Measurements from ENCODE around the gene MAP3K13.
"Not testable (repeated sequence)": the region's sequence is repeated elsewhere in the genome, so short reads cannot be mapped to it uniquely, and the experiment has no call there.

MAP3K13 gene

GRCh38 chr3:185457376-185457775, 94.4 kb downstream of the MAP3K13 start:
- DNase-seq: no peak

- DNase-seq: no peak
Measured at GRCh38 chr3:185460309-185460708, 97.4 kb downstream of the MAP3K13 start.

GRCh38 chr3:185460719-185461350, 97.9 kb downstream of the MAP3K13 start:
- no peak for DNase-seq

GRCh38 chr3:185465471-185465870, 102.5 kb downstream of the MAP3K13 start:
- DNase-seq: no peak

GRCh38 chr3:185466123-185466522, 103.2 kb downstream of the MAP3K13 start:
- DNase-seq: not testable (repeated sequence)

- no peak for DNase-seq
Measured at GRCh38 chr3:185469542-185469941, 106.6 kb downstream of the MAP3K13 start.

- no peak for DNase-seq
Measured at GRCh38 chr3:185470323-185470722, 107.4 kb downstream of the MAP3K13 start.

- no peak for DNase-seq
Measured at GRCh38 chr3:185473290-185473815, 110.4 kb downstream of the MAP3K13 start.

- DNase-seq: not testable (repeated sequence)
Measured at GRCh38 chr3:185474922-185475321, 112.0 kb downstream of the MAP3K13 start.

- no peak for DNase-seq
Measured at GRCh38 chr3:185477316-185477715, 114.4 kb downstream of the MAP3K13 start.

- DNase-seq: no peak
Measured at GRCh38 chr3:185479373-185479945, 116.5 kb downstream of the MAP3K13 start.

- no peak for DNase-seq
Measured at GRCh38 chr3:185484296-185484695, 121.4 kb downstream of the MAP3K13 start.

- DNase-seq: no peak
Measured at GRCh38 chr3:185486394-185486793, 123.5 kb downstream of the MAP3K13 start.

GRCh38 chr3:185488465-185488864, 125.5 kb downstream of the MAP3K13 start:
- DNase-seq: no peak

GRCh38 chr3:185489462-185489861, 126.5 kb downstream of the MAP3K13 start:
- DNase-seq: no peak

- DNase-seq: no peak
Measured at GRCh38 chr3:185490241-185490640, 127.3 kb downstream of the MAP3K13 start.

GRCh38 chr3:185498503-185499396, 135.8 kb downstream of the MAP3K13 start, which contains the start of gene TMEM41A:
TMEM41A (minus strand) TSS chr3:185499035; CDS start chr3:185498961, 74 bp downstream.
- DNase-seq: peak; percentile 84

- DNase-seq: no peak
Measured at GRCh38 chr3:185502987-185503386, 140.1 kb downstream of the MAP3K13 start.

GRCh38 chr3:185503521-185503920, 140.6 kb downstream of the MAP3K13 start:
- no peak for DNase-seq

- no peak for DNase-seq
Measured at GRCh38 chr3:185504636-185505035, 141.7 kb downstream of the MAP3K13 start.

- no peak for DNase-seq
Measured at GRCh38 chr3:185507883-185508282, 144.9 kb downstream of the MAP3K13 start.

GRCh38 chr3:185508335-185508991, 145.5 kb downstream of the MAP3K13 start:
- no peak for DNase-seq

- no peak for DNase-seq
Measured at GRCh38 chr3:185511711-185512110, 148.8 kb downstream of the MAP3K13 start.

Data from DMS79 treated with DMSO at 0.1 percent for 48 hours (cell line).